ENCODE measurements around the gene CMPK2.

GRCh38 chr2:6883448-6884122 is 17.9 kb upstream of the CMPK2 start:
- no peak for TF ChIP-seq CTCF (IDR thresholded peaks at IDR 0.05)
- TF ChIP-seq PBX3 (IDR thresholded peaks at IDR 0.05) = no peak
- TF ChIP-seq MAX (IDR thresholded peaks at IDR 0.05; ENCODE audit: low read depth) = no peak
- no peak for TF ChIP-seq JUND (IDR thresholded peaks at IDR 0.05)
- TF ChIP-seq EZH2phosphoT487 (IDR thresholded peaks at IDR 0.05; ENCODE audit: borderline replicate concordance, low read depth) = no peak
- no peak for TF ChIP-seq POLR2AphosphoS5 (IDR thresholded peaks at IDR 0.05; ENCODE audit: low read depth, low read length)
- TF ChIP-seq TCF12 (IDR thresholded peaks at IDR 0.05) = no peak
- no peak for TF ChIP-seq NRF1 (IDR thresholded peaks at IDR 0.05; ENCODE audit: low read depth, low read length)

All from SK-N-SH (cell line).